Skin of body (tissue), 2 donors: ENCODE results near the gene KIRREL2. TPM values are rescaled to one million over a fixed set of nuclear protein-coding genes. Genes with fewer than 3 reads are reported as not detected.
A peak's percentile ranks its signal among the peaks of the same experiment; 100 is the strongest.
"Not testable (repeated sequence)": the region's sequence is repeated elsewhere in the genome, so short reads cannot be mapped to it uniquely, and the experiment has no call there.

Experiments used
- DNase-seq: peaks from one replicate; lab custom pipeline; 2025; lab: John Stamatoyannopoulos, UW
- total RNA-seq: library from RNA; depleted of rRNA; stranded (reverse); fragments of >200 nt; gene quantifications from one replicate; pipeline ENCODE4 v1.2.3, GENCODE V29; 2014

The KIRREL2 gene
- total RNA-seq, 1 donor from 2014 or later = 0.10 TPM

DNA sequence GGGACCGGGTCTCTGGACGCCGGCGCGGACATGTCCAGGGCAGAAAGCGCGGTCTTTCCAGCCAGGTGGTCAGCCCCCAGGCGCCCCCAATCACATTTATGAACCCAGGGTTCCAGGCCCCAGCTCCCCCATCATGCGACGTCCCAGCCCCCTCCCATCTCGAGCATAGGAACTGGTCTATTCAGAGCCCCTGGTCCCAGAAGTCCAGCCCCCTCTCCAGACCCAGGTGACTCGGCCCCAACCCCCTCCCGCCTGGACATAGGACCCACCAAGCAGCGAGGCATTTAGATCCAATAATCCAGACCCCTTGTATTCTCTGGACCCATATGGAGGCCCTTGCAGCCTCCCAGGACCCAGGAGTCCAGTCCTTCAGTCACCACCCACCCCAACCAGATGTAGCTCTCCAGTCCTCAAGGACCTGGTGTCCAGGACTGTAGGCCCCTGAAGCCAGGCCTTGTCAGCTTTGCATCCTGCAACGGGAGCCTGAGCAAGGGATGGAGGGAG lies 12.2 kb downstream of the KIRREL2 start:
- no peak for DNase-seq

DNA sequence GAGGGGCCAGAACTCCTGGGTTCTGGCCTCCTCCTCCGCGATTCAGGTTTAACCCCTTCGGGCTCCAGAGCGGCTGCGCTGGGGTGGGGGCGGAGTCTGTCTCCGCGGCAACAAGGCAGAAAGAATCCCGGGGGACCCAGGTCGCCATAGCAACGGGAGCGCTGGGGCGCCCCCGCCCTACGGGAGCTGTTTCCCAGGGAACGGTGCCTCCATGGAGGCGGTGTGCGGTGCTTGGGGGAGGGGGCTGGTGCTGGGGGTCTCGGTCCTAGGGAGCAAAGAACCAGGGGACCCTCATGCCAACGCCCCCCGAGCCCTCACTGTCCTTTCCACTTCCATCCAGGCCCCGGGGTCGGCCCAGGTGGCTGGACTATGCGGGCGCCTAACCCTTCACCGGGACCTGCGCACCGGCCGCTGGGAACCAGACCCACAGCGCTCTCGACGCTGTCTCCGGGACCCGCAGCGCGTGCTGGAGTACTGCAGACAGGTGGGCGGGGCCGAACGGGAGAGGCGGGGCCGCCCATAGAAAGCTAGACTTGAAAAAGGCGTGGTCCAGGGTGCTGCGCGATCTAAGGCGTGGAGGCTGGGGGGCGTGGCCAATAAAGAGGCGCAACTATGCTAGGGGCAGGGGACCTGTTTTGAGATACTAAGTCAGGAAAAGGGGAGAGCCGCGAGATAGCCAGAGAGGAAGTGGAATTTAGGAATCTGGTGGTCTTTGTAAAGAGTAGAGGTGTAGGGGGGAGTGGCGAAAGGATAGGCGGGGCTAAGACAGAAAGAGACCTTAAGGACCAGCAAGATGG lies 12.8 kb downstream of the KIRREL2 start:
- no peak for DNase-seq

DNA sequence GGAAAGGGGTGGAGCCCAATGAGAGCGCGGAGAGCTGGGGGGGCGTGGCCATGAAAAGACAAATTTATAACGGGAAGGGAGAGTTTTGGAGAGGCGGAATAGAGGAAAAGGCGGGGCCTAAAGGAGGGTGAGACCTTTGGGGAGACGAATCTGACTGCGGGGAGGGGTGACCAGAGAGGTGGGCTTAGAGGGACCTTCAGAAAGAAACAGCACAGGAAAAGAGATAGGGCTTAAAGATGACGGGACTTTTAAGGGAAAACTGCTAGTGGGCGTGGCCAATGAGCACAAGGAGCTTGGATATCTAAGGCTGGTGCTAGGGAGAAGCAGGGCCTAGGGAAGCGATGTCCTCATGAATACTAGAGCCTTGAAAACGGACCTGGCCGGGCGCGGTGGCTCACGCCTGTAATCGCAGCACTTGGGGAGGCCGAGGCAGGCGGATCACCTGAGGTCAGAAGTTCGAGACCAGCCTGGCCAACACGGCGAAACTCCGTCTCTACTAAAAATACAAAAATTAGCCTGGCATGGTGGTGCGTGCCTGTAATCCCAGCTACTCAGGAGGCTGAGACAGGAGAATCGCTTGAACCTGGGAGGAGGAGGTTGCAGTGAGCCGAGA lies 13.5 kb downstream of the KIRREL2 start:
- not testable (repeated sequence) for DNase-seq

DNA sequence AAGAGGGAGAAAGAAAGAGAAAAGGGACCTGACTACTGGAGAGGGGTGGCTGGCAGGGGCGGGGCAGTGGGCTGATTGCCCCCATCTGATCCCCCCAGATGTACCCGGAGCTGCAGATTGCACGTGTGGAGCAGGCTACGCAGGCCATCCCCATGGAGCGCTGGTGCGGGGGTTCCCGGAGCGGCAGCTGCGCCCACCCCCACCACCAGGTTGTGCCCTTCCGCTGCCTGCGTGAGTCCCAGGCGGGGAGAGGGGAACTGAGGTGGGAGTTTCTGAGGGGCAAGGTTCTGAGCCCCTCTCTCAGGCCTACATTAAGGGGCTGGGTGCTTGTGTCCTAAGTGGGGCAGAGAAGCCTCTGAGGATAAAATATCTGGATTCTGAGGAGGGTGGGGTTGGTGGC lies 14.1 kb downstream of the KIRREL2 start:
- no peak for DNase-seq

DNA sequence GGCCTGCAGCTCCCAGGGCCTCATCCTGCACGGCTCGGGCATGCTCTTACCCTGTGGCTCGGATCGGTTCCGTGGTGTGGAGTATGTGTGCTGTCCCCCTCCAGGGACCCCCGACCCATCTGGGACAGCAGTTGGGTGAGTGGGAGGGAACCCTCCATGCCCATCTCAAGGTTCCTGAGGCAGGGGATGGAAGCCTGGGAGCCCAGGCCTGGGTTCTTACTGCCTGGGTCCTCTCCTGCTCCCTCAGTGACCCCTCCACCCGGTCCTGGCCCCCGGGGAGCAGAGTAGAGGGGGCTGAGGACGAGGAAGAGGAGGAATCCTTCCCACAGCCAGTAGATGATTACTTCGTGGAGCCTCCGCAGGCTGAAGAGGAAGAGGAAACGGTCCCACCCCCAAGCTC lies 14.9 kb downstream of the KIRREL2 start:
- DNase-seq = no peak

DNA sequence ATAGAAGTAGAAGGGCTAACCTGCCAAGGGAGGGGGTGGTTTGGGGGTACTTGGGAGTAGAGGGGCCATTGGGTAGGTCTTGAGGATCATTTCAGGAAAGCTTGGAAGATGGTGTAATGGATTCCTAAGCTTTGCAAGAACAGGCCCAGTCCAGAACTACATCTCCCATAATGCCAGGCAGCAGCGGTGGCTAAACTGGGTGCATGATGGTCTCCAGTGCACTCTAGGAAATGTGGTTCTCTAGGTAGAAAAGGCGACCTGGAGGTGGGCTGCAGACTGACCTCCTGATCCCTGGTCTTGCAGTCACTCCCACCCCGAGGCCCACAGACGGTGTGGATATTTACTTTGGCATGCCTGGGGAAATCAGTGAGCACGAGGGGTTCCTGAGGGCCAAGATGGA lies 15.5 kb downstream of the KIRREL2 start:
- no peak for DNase-seq

DNA sequence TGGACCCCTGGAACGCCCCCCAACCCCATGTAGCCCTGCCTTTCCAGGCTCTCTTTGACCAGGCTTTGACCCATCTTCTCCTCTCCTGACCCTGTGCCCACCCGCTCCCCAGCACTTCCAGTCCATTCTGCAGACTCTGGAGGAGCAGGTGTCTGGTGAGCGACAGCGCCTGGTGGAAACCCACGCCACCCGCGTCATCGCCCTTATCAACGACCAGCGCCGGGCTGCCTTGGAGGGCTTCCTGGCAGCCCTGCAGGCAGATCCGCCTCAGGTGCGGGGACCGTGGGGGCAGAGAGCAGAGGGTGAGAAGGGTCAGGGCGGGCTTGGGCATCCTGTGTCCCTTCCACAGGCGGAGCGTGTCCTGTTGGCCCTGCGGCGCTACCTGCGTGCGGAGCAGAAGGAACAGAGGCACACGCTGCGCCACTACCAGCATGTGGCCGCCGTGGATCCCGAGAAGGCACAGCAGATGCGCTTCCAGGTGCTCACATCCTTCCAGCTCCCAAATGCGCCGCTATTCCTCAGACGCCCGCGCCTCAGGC lies 17.8 kb downstream of the KIRREL2 start:
- DNase-seq = no peak

DNA sequence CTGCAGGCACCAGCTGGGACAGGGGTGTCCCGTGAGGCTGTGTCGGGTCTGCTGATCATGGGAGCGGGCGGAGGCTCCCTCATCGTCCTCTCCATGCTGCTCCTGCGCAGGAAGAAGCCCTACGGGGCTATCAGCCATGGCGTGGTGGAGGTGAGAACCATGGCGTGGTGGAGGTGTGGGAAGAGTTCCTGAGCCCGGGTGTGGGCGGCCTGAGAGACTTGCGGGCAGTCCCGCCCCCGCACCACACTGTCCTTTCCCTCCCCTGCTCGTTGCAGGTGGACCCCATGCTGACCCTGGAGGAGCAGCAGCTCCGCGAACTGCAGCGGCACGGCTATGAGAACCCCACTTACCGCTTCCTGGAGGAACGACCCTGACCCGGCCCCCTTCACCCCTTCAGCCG lies 22.4 kb downstream of the KIRREL2 start:
- DNase-seq = no peak

DNA sequence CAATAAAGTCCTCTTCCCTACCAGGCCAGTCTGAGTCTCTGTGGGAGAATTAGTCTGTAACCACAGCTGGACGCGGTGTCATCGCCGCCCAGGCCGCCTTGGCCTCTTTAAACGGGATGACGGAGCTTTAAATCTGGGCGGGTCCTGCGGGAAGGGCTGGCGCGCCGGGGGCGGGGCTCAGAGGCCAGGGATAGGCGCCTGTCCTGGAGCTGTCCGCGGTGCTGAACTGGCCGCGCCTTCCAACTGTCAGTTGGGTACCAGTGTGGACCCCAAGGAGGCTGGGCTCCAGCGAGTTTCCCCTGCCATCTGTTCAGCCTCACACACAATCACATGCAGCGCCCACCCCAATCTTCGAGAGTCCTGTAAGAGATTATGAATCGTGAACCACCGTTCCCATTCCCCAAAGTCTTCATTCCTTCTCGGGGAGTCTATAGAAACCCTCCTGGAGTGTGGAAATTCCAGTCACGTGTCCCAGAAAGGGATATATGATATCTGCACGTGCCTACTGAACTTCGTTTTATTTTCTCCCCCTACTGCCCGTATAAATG lies 23.1 kb downstream of the KIRREL2 start:
- DNase-seq = peak; percentile 48

DNA sequence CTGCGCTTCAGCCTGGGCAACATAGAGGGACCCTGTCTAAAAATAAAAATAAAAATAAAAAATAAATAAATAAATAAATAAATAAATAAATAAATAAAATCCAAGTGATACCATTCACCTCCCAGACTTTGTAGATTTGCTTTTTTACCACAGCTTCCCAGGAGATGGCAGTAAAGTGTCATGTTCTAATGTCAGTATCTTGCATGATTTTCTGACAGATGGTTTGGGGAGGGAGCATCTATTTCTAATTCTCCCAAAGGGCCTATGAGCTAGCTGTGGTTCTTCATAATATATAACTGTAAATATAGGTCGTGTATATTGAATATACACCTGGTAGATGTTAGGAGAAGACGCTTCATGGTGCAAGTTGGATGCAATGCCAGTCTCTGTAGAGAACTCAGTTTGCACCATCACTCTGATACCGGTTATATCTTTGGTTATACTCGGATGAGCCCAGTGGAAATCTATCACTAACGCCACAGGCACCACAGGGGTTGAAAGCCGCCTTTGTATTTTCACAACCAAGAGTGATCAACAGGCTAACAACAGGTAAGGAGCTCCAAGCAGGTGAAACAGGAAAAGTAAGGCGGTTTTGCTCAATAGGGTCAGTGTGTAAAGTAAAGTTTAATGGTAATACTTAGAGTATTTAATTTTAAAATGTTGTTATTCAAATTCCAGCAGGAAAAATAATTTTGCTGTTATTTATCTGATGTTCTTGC lies 25.6 kb downstream of the KIRREL2 start:
- peak; percentile 69 for DNase-seq

DNA sequence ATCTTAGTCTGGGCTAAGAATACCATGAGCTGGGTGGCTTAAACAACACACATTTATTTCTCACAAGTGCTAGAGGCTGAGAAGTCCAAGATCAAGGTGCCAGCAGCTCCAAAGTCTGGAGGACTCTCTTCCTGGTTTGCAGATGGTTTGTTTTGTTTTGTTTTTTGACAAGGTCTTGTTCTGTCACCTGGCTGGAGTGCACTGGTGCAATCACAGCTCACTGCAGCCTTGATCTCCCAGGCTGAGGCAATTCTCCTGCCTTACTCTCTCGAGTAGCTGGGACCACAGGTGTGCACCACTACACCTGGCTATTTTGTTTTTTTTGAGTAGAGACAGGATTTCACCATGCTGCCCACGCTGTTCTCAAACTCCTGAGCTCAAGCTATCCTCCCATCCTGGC lies 27.2 kb downstream of the KIRREL2 start:
- DNase-seq = no peak

DNA sequence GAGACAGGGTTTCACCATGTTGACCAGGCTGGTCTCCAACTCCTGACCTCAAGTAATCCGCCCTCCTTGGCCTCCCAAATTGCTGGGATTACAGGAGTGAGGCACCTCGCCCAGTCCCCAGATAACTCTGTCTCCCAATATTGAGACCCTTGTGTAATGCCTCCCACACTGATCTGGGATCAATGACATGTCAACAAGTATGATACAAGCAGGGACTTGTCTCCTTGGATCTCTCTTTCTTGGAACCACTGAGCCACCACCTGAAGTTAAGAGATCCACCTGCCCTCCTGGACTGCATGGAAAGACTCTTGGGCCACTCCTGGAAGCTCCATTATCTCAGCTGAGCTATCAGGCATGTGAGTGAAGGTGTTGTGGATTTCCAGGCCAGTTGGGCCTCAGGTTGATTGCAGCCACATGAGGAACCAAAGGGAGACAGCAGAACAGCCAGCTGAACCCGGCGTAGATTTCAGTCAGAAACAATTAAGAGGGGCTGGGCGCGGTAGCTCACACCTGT lies 28.6 kb downstream of the KIRREL2 start:
- no peak for DNase-seq

DNA sequence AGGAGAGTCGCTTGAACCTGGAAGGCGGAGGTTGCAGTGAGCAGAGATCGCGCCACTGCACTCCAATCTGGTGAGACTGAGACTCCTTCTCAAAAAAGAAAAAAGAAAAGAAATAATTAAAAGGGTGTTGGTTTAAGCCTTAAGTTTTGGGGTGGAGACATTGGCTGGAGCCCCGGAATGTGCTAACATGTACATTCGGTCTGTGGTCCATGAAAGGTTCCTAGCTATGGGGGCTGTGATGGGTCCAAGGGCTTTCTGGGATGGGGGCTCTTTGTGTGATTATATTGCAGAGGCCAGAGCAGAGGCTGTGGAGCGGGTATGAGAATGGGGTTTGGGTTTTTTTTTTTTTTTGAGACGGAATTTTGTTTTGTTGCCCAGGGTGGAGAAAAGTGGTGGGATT lies 29.2 kb downstream of the KIRREL2 start:
- DNase-seq = no peak

DNA sequence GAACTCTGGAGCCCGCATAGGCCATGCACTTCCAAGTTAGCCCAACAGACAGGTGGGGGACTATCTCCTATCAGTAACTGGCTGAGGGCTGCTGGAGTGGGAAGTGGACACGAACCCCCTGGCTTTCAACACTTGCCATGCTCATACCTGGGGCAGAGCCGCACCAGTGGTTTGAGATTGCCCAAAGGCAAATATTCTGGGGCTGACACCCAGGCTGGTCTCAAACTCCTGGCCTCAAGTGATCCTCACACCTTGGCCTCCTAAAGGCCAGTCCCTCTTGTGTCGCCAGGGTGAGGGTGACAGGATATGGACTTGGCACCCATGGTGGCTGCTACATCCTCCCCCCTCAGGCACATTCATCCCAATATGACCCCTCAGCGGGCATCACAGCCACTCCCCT lies 30.5 kb downstream of the KIRREL2 start:
- DNase-seq = no peak

DNA sequence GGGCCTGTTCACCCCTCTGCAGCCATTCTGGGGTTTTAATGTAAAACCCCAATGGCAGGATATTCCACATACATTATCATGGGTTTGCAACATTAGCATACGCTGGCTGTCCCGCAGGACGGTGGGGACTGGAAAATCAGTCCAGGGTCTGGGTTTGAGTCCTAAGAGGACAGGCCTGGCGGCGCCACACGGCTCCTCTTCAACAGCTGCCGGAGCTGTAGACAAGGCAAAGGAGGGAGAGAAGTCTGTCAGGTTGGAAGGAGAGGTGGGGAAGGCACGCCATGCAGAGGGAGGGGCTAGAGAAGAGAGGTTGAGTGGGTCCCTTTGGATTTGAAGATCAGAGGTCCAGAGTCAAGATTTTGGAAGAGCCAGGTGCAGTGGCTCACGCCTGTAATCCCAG lies 31.7 kb downstream of the KIRREL2 start:
- DNase-seq = no peak

DNA sequence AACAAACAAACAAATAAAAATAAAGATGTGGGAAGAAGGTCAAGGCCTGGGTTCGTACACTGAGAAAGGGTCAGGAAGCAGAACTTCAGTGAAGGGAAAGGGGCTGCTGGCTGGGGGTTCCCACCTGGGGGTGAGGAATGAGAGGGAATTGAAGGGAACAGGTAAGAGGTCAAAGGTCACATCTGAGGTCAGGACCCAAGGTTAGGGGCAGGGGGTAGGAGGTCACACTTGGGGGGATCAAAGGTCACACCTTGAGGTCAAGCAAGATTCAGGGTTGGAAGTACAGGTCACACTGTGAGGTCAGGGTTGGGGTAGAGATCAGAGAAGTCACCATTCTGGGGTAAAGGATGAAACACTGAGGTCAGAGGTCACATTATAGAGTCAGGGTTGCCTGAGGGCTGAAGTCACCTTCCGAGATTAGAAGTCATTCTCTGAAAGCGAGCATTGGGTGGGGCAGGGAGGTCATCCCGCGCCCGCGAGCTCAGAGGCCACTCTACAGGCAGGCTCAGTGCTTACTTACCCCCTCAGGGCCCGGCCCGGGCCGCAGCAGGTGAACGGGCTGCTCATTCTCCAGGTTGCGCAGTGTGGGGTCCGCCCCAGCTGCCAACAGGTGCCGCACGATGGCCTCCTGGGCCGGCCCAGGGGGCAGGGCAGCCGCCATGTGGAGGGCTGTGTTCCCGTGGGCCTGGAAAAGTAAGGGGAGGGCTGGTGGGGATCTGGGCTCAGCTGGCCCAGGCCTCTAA lies 32.8 kb downstream of the KIRREL2 start:
- no peak for DNase-seq

DNA sequence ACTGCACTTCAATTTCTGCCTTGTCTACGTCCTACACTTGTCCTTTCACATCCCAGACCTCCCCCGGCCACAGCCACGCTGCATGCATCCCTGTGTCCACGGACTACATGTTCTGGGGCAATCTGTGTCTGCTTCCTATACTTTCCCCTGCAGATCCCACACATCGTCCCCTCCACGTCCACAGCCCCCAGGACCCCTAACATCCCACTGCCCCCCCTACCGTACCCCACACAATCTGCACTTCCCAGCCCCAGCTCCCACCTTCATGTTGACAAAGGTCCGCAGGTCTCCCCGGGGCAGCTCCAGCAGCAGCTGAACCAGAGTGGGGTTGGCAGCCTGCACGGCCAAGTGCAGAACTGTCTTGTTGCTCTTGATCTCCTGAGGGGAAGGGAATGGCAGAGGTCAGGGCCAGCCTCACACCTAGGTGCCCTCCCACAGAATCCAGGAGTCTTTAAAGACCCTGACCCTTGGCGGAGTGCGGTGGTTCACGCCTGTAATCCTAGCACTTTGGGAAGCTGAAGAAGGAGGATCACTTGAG lies 33.5 kb downstream of the KIRREL2 start:
- DNase-seq = no peak

DNA sequence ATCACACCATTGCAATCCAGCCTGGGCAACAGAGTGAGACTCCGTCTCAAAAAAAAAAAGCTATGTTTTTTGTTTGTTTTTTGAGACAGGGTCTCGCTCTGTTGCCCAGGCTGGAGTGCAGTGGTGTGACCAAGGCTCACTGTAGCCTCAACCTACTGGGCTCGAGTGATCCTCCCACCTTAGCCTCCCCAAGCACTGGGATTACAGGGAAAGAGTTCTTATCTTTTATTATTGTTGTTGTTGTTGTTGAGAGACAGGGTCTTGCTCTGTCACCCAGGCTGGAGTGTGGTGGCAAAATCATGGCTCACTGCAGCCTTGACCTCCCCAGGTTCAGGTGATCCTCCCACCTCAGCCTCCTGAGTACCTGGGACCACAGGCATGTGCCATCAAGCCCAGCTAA lies 35.1 kb downstream of the KIRREL2 start:
- not testable (repeated sequence) for DNase-seq

DNA sequence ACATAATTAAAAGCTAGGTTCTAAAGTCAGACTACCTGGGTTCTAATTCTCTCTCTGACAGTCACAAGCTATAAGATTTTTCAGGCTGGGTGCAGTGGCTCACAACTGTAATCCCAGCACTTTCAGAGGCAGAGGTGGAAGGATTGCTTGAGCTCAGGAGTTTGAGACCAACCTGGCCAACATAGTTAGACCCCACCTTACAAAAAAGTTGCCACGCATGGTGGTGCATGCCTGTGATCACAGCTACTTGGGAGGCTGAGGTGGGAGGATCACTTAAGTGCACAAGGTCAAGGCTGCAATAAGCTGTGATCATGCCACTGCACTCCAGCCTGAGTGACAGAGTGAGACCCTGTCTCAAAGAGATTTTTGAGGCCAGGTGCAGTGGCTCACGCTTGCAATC lies 37.6 kb downstream of the KIRREL2 start:
- DNase-seq = no peak

DNA sequence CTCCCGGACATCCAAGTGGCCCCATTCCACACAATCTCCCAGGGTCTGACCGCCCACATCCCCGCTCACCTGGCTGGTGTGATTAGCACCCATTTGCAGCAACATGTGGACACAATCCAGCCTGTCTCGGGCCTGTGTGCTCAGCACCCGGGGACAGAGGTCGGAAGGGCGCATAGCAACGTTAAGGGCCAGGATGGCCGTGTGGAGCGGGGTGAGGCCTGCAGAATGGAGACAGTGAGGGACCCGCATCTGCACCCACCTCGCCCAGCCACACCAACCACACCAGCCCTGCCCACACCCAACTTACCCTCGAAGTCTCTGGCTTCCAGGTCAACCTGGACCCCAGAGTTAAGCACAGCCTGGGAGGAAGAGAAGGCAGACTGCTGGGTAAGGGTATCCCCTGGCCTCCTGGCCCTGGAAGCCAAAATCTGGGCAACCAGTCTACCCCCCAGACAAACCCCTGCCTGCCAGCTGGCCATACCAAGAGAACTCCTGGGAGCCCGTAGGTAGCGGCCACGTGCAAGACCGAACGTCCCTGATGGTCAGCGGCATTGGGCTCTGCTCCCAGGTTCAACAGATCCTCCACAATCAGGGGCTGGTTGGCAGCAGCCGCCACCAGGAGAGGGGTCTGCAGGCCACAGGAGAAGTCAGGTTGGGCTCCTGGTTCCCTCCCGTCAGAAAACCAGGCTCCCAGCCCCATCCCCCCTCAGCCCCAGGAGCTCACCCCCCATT lies 39.4 kb downstream of the KIRREL2 start:
- no peak for DNase-seq
